CD4-positive, alpha-beta T cell (primary cell): ENCODE data around the gene CMTM6. TPM values are rescaled to one million over a fixed set of nuclear protein-coding genes. Genes with fewer than 3 reads are reported as not detected.
"Not testable (repeated sequence)": the region's sequence is repeated elsewhere in the genome, so short reads cannot be mapped to it uniquely, and the experiment has no call there.

Experiments used
- ATAC-seq: fragments of 200-7000 bp; cut with Tn5 transposase; one replicate; pipeline ENCODE4 v1.10.0; 2022; ENCODE audit warnings: mild to moderate bottlenecking; ENCODE audit not compliant: poor library complexity
- CTCF ChIA-PET: fragments of 350-600 bp; sonication (Branson Sonifier 250); formaldehyde crosslinking; loops from one replicate; lab custom pipeline; 2021; ENCODE audit warnings: antibody characterized with exemption, inconsistent platforms; lab: Charles Lee
- POLR2A ChIA-PET: fragments of 350-600 bp; sonication (Branson Sonifier 250); formaldehyde crosslinking; loops from one replicate; lab custom pipeline; 2021; ENCODE audit warnings: antibody characterized with exemption, inconsistent platforms; lab: Charles Lee
- DNase-seq, 14 experiments: peaks; one replicate each; pipeline ENCODE4 v3.0.0-alpha.2; 2013 to 2020; ENCODE audit warnings: mixed read lengths in 2 of 14
- H3K27ac ChIP-seq, 2 donors: one replicate each; pipeline versions ENCODE4 v1.5.1 to v1.7.0; 2013; ENCODE audit warnings: low read length in 2 of 2, low read depth in 1 of 2, mild to moderate bottlenecking in 1 of 2
- H3K27me3 ChIP-seq, 2 experiments: 1 replicate in 1 of 2; 2 replicates in 1 of 2; pipeline versions ENCODE4 v1.6.1 to v1.7.0; 2013; ENCODE audit warnings: low read length in 2 of 2, control low read depth in 1 of 2, mild to moderate bottlenecking in 1 of 2, moderate library complexity in 1 of 2; ENCODE audit not compliant: insufficient read depth in 2 of 2, control insufficient read depth in 1 of 2
- H3K36me3 ChIP-seq: one replicate; pipeline ENCODE4 v1.6.1; 2013; ENCODE audit warnings: low read length, control low read depth; ENCODE audit not compliant: insufficient read depth
- H3K4me1 ChIP-seq: one replicate; pipeline ENCODE4 v1.6.1; 2013; ENCODE audit warnings: low read length, control low read depth; ENCODE audit not compliant: insufficient read depth
- H3K4me3 ChIP-seq: one replicate; pipeline ENCODE4 v1.5.1; 2013; ENCODE audit warnings: mild to moderate bottlenecking, low read length, moderate library complexity
- H3K9me3 ChIP-seq, 2 experiments: 1 replicate in 1 of 2; 2 replicates in 1 of 2; pipeline versions ENCODE4 v1.6.1 to v1.7.0; 2013; ENCODE audit warnings: low read length in 2 of 2, mild to moderate bottlenecking in 2 of 2, control low read depth in 1 of 2, moderate library complexity in 1 of 2; ENCODE audit not compliant: control insufficient read depth in 1 of 2, insufficient read depth in 1 of 2
- H3K27ac Mint-ChIP-seq: one replicate; pipeline ENCODE4 v1.8.0; 2020; ENCODE audit warnings: mixed read lengths
- H3K27me3 Mint-ChIP-seq: one replicate; pipeline ENCODE4 v1.8.0; 2021; ENCODE audit warnings: mixed read lengths
- H3K36me3 Mint-ChIP-seq: one replicate; pipeline ENCODE4 v1.8.0; 2021; ENCODE audit warnings: low read depth, mixed read lengths
- H3K4me1 Mint-ChIP-seq: one replicate; pipeline ENCODE4 v1.8.0; 2021; ENCODE audit warnings: low read depth, mixed read lengths
- H3K4me3 Mint-ChIP-seq: one replicate; pipeline ENCODE4 v1.8.0; 2020; ENCODE audit warnings: mild to moderate bottlenecking, mixed read lengths
- H3K9me3 Mint-ChIP-seq: one replicate; pipeline ENCODE4 v1.8.0; 2020; ENCODE audit warnings: mixed read lengths
- intact Hi-C, 2 experiments: fragments of 100-400 bp; cut with DNase I in 1 of 2; cut with micrococcal nuclease in 1 of 2; formaldehyde crosslinking; loops; one replicate each; pipeline versions ENCODE4 v1.15.1 to v1.9.0; 2023 to 2025; cut with DNase I, micrococcal nuclease
- total RNA-seq, 174 experiments: library from RNA in 2 of 174; stranded (reverse) in 2 of 174; gene quantifications; one replicate each; pipeline ENCODE4 v1.2.3 and lab custom pipeline; 2021 to 2026

Gene CMTM6
- total RNA-seq, 2 experiments from 2014 or later, result 36.5 to 37.8 TPM

DNA sequence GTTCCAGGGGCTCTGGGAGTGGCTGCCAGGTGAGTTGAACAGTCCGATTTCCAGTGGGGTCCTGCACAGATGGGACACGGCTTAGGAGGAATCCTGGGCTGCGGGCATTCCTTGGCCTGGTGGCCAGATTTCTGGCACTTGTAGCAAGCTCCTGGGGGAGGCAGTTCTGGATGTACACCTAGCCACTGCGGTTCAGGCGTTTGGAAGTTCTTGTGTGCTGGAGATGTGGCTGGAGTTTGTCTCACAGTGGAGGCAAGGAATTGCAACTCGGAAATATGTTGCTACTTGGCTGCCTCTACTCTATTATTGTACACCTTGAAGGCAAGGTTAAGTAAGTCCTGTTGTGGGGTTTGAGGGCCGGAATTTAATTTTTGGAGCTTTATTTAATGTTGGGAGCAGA is 37.9 kb downstream of the CMTM6 start:
- H3K27ac Mint-ChIP-seq, DNase-seq, H3K9me3 ChIP-seq, CTCF ChIA-PET, H3K27ac ChIP-seq, H3K27me3 Mint-ChIP-seq, H3K36me3 ChIP-seq, H3K9me3 Mint-ChIP-seq, H3K27me3 ChIP-seq, H3K36me3 Mint-ChIP-seq, H3K4me3 ChIP-seq, ATAC-seq: not testable (repeated sequence)
- intact Hi-C loops, result loop anchor here in 1 of 2 experiments (2.0 to 5.0 kb wide), 4 partner anchors 32 to 287 kb away; partner anchors contain the start of gene CMTM6
- Mint-ChIP-seq H3K4me3 (peak overlapping the region; percentile 5), H3K4me1 (peaks cover 31% of the 10 kb centered on the region)
- H3K4me1 ChIP-seq, result peaks cover 50% of the 10 kb centered on the region
- POLR2A ChIA-PET, result interaction anchor here (1.0 kb wide), 1 partner anchor 50 kb away, joined by 3 read pairs; no protein-coding TSS in a partner anchor

DNA sequence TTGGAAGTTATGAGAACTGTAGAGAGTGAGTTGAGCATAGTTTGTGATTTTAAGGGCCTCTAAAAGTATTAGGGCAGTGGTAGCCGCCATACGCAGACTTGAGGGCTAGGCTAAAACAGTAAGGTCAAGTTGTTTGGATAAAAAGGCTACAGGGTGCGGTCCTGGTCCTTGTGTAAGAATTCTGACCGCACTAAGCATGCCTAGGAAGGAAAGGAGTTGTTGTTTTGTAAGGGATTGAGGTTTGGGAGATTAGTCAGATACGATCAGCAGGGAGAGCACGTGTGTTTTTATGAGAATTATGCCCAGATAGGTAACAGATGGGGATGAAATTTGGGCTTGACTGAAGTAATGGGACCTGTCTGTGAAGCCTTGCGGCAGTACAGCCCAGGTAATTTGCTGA is 39.2 kb downstream of the CMTM6 start:
- H3K9me3 ChIP-seq, ATAC-seq, CTCF ChIA-PET, H3K9me3 Mint-ChIP-seq, H3K36me3 Mint-ChIP-seq, H3K4me3 Mint-ChIP-seq, DNase-seq, H3K4me3 ChIP-seq, H3K36me3 ChIP-seq, H3K27me3 Mint-ChIP-seq, H3K27me3 ChIP-seq, H3K27ac Mint-ChIP-seq: not testable (repeated sequence)
- intact Hi-C loops, result loop anchor here in 1 of 2 experiments (5.0 kb wide), 1 partner anchor 39 kb away; the partner anchor contains the start of gene CMTM6
- H3K27ac ChIP-seq, result peak overlapping the region in 1 of 2 donors; percentile 59
- H3K4me1 ChIP-seq, result peaks cover 63% of the 10 kb centered on the region
- H3K4me1 Mint-ChIP-seq, result peaks cover 19% of the 10 kb centered on the region
- POLR2A ChIA-PET, result interaction anchor here (0.6 to 4.1 kb wide), 4 partner anchors 30 to 160 kb away, joined by 3 to 29 read pairs (median 5); partner anchors contain the start of gene CMTM7

DNA sequence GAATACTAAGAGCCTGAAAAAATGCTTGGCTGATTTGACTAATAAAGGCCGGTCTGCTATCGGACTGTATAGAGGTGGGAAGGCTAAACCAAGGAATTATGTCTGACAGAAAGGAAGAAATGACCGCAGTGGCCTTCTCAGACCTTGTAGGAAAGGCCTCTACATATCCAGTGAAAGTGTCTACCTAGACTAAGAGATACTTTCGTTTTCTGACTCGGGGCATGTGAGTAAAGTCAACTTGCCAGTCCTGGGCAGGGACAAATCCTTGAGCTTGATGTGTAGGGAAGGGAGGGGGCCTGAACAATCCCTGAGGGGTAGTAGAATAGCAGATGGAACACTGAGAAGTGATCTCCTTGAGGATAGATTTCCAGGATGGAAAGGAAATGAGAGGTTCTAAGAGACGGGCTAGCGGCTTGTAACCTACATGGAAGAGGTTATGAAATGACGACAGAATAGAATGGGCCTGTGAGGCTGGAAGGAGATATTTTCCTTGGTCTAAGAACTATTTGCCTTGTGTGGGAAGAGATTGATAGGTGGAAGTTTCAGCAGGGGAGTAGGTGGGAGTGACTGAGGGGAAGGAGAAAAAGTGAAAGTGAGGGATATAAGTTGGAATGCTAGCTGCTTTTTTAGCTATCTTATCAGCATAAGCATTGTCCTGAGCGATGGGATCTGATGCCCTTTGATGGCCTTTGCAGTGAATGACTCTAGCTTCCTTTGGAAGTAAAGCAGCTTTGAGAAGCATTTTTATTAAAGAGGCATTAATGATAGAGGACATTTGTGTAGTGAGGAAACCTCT is 40.3 kb downstream of the CMTM6 start:
- POLR2A ChIA-PET, result interaction anchor here (1.0 to 4.1 kb wide), 7 partner anchors 29 to 162 kb away, joined by 3 to 29 read pairs (median 16); partner anchors contain the start of gene CMTM7
- not testable (repeated sequence) for H3K36me3 Mint-ChIP-seq, H3K27ac Mint-ChIP-seq, H3K36me3 ChIP-seq, H3K27me3 ChIP-seq, H3K9me3 ChIP-seq, ATAC-seq, H3K9me3 Mint-ChIP-seq, H3K27me3 Mint-ChIP-seq, H3K4me3 Mint-ChIP-seq
- peak overlapping the region; percentile 90 to 97 for H3K27ac ChIP-seq
- DNase-seq, result peak in 4 of 14 experiments; percentile 36 to 67 (median 64)
- peaks cover 21% of the 10 kb centered on the region for H3K4me1 Mint-ChIP-seq
- intact Hi-C loops, result loop anchor here in 1 of 2 experiments (5.0 kb wide), 1 partner anchor 40 kb away; the partner anchor contains the start of gene CMTM6
- CTCF ChIA-PET, result interaction anchor here (0.9 kb wide), 1 partner anchor 88 kb away, joined by 4 read pairs; no protein-coding TSS in a partner anchor
- H3K4me1 ChIP-seq, result peaks cover 64% of the 10 kb centered on the region
- H3K4me3 ChIP-seq, result peak overlapping the region; percentile 30

DNA sequence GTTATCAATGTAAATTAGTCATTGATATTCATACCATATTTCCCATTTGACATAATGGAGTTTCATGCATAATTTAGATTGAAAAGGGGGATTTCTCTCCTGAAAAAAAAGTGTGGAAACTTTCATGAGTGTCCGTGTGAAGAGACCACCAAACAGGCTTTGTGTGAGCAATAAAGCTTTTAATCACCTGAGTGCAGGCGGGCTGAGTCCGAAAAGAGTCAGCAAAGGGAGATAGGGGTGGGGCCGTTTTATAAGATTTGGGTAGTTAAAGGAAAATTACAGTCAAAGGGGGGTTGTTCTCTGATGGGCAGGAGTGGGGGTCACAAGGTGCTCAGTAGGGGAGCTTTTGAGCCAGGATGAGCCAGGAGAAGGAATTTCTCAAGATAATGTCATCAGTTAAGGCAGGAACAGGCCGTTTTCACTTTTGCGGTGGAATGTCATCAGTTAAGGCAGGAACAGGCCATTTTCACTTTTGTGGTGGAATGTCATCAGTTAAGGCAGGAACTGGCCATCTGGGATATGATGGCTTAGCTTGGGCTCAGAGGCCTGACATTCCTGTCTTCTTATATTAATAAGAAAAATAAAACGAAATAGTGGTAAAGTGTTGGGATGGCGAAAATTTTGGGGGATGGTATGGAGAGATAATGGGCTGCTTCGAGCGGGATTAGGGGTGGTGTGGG is 41.7 kb downstream of the CMTM6 start:
- not testable (repeated sequence) for H3K27me3 Mint-ChIP-seq, H3K9me3 ChIP-seq, H3K27ac Mint-ChIP-seq, H3K9me3 Mint-ChIP-seq, DNase-seq, H3K36me3 ChIP-seq, H3K36me3 Mint-ChIP-seq, ATAC-seq, H3K27me3 ChIP-seq
- peak overlapping the region; percentile 39 for H3K4me3 ChIP-seq
- ChIA-PET CTCF (interaction anchor here (1.3 to 2.4 kb wide), 2 partner anchors 28 to 37 kb away, joined by 4 to 6 read pairs; no protein-coding TSS in a partner anchor), POLR2A (interaction anchor here (1.1 to 4.1 kb wide), 10 partner anchors 12 to 160 kb away, joined by 3 to 29 read pairs (median 15); partner anchors contain the start of gene CMTM7)
- peaks cover 75% of the 10 kb centered on the region for H3K4me1 ChIP-seq
- peak overlapping the region; percentile 90 to 97 for H3K27ac ChIP-seq
- peak overlapping the region; percentile 76 for H3K4me3 Mint-ChIP-seq
- intact Hi-C loops, result loop anchor here (1.0 to 5.0 kb wide), 2 partner anchors 41 to 47 kb away; partner anchors contain the start of gene CMTM6 (in 1 of the 2)
- peaks cover 32% of the 10 kb centered on the region for H3K4me1 Mint-ChIP-seq
